ENCODE data around the gene MAPKAP1.

DNA sequence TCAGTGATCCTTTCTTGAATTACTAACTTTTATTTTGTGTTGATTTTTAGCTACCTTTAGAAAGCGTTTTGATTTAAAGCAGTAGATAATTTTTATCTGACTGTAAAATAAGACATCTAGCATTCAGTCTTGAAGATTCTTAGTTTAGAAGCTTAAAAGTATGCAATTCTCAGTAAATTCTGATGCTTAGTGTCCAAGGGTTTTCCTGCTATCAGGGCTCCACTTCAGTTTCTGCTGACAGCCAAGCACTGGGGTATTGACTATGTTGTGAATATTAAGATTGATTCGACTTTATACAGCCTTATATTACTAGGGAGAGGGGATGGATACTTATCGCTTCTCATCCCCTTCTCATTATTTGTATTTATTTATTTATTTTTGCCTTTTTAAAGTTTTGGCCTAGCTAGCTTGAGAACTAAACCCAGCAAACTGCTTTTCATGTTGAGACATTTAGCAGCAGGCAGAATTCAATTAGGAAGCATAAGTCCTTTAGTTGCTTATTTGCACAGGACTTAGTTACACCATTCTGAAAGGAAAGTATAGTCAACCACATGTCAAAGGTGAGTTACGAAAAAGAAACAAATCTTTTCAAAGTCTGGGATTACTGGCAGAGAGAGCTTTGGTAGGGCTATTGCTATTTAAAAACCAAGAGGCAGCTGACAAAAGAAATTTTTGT is 43.1 kb upstream of the MAPKAP1 start:
- TF ChIP-seq CTCF (conservative IDR thresholded peaks at IDR 0.05 in 1 of 2, IDR thresholded peaks at IDR 0.05 in 1 of 2; ENCODE audit: extremely low read depth in 1 of 2, insufficient read depth in 1 of 2, low read depth in 1 of 2, low read length in 2 of 2) (no peak), EZH2 (IDR thresholded peaks at IDR 0.05; ENCODE audit: borderline replicate concordance, low read length) (no peak)

Data from mammary epithelial cell (primary cell).